Measurements from ENCODE around the gene AGAP1. TPM values are rescaled to one million over a fixed set of nuclear protein-coding genes. Genes with fewer than 3 reads are reported as not detected.

The AGAP1 gene
- total and polyA plus RNA-seq, 2 donors (not counting 3 experiments of a cell fraction or from before 2014, with no cell fraction given): 10.2 to 20.9 TPM

DNA sequence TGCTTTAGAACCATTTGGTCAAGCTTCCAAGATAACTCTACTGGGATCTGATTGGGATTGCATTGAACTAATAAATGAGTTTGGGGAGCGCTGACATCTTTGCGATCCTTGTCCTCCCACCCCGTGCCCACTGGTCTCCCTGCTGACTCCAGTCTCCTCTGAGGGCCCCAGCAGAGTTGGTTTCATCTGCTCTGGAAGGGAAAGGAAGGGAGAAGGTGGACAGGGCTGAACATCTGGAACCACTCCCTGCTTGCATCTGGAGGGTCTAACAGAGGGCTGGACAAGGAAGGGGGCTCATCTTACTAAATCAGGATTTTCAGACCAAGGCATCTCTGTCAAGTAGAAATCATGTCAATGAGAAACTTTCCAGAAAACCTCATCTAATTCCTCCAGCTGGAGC, 661.6 kb downstream of the AGAP1 start:
- no peak for FAIRE-seq
- H3K4me3 ChIP-seq (replicated peaks in 1 of 3; ENCODE audit: insufficient read depth in 1 of 3, low read depth in 1 of 3, low read length in 3 of 3): no peak overlapping the region
- ChIA-PET CTCF (no interaction called here), POLR2A (no interaction called here)
- intact Hi-C loops (cut with micrococcal nuclease) (no loop called here), dilution Hi-C loops (cut with MboI; ENCODE audit: extremely low pct_ligation_motif_present, low sequenced_read_pairs) (no loop called here)
- H3K9me1 ChIP-seq (replicated peaks; ENCODE audit: control insufficient read depth, extremely low read depth, insufficient read depth, low read length): no peaks in the 10 kb centered on the region
- H3K9me3 ChIP-seq (replicated peaks; ENCODE audit: control insufficient read depth, insufficient read depth, low read length): no peaks in the 10 kb centered on the region
- no peaks in the 10 kb centered on the region for H4K20me1 ChIP-seq (replicated peaks; ENCODE audit: control insufficient read depth, extremely low read depth, insufficient read depth, low read length)
- BruUV-seq (replicated peaks): no TSS peak
- H3K4me2 ChIP-seq (ENCODE audit: insufficient read depth, low read length): no peak overlapping the region
- H3K36me3 ChIP-seq (ENCODE audit: control insufficient read depth in 2 of 2, extremely low read depth in 1 of 2, insufficient read depth in 2 of 2, low read length in 2 of 2): no peaks in the 10 kb centered on the region
- TF ChIP-seq JUN (IDR thresholded peaks at IDR 0.05; ENCODE audit: borderline replicate concordance, insufficient read depth, insufficient read length, low read depth) (no peak), FOS (IDR thresholded peaks at IDR 0.05; ENCODE audit: borderline replicate concordance, insufficient read depth, low read length) (no peak), GATA2 (IDR thresholded peaks at IDR 0.05; ENCODE audit: insufficient read depth, insufficient read length, low read depth, low read length) (no peak), POLR2AphosphoS5 (IDR thresholded peaks at IDR 0.05; ENCODE audit: insufficient read depth, low read depth, low read length) (no peak), POLR2A (IDR thresholded peaks at IDR 0.05; ENCODE audit: low read depth, low read length) (no peak), CTCF (IDR thresholded peaks at IDR 0.05; ENCODE audit: extremely low read depth in 1 of 2, insufficient read depth in 1 of 2, low read depth in 1 of 2, low read length in 2 of 2) (no peak), MYC (IDR thresholded peaks at IDR 0.05; ENCODE audit: low read depth, low read length) (no peak), EZH2 (IDR thresholded peaks at IDR 0.05; ENCODE audit: borderline replicate concordance, low read depth, low read length, severe bottlenecking) (no peak)
- TF ChIP-seq, protein P1, sequence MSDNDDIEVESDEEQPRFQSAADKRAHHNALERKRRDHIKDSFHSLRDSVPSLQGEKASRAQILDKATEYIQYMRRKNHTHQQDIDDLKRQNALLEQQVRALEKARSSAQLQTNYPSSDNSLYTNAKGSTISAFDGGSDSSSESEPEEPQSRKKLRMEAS (IDR thresholded peaks at IDR 0.05; ENCODE audit: insufficient read depth, insufficient read length): no peak
- H3K4me1 ChIP-seq (ENCODE audit: control insufficient read depth, extremely low read depth, insufficient read depth, low read length): no peaks in the 10 kb centered on the region
- H2AFZ ChIP-seq (ENCODE audit: low read depth, low read length): no peak overlapping the region
- no peak overlapping the region for H3K27ac ChIP-seq (ENCODE audit: insufficient read depth, low read depth, low read length)
- H3K9ac ChIP-seq (replicated peaks; ENCODE audit: extremely low read depth, insufficient read depth, low read length): no peak overlapping the region
- DNase-seq (ENCODE audit: low read depth, low spot score): no peak
- peaks cover 0 to 16% of the 10 kb centered on the region in 2 experiments for H3K27me3 ChIP-seq (ENCODE audit: control insufficient read depth in 2 of 2, insufficient read depth in 2 of 2, low read length in 2 of 2)
- H3K79me2 ChIP-seq (ENCODE audit: control insufficient read depth, insufficient read depth, low read length): no peaks in the 10 kb centered on the region

Data from endothelial cell of umbilical vein (primary cell).